HT1080 (cell line): Measurements from ENCODE around the gene SLCO2B1. TPM values are rescaled to one million over a fixed set of nuclear protein-coding genes. Genes with fewer than 3 reads are reported as not detected.

Source experiments
- DNase-seq: peaks from one replicate; pipeline ENCODE4 v3.0.0-alpha.2; 2015; ENCODE audit warnings: low read depth
- total RNA-seq: library from RNA; depleted of rRNA; stranded (reverse); fragments of >200 nt; shearing (Covaris generic); gene quantifications from 2 replicates; pipeline ENCODE4 v1.2.3, GENCODE V29; 2014

Gene SLCO2B1
- total RNA-seq, 1 experiment from 2014 or later, result not detected

DNA sequence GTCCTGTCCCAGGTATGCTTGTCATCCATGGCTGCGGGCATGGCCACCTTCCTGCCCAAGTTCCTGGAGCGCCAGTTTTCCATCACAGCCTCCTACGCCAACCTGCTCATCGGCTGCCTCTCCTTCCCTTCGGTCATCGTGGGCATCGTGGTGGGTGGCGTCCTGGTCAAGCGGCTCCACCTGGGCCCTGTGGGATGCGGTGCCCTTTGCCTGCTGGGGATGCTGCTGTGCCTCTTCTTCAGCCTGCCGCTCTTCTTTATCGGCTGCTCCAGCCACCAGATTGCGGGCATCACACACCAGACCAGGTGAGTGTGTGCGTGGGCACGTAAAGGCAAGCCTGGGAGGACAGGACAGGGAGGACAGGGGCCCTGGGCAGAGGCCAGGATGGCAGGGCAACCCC lies 42.4 kb downstream of the SLCO2B1 start:
- no peak for DNase-seq

DNA sequence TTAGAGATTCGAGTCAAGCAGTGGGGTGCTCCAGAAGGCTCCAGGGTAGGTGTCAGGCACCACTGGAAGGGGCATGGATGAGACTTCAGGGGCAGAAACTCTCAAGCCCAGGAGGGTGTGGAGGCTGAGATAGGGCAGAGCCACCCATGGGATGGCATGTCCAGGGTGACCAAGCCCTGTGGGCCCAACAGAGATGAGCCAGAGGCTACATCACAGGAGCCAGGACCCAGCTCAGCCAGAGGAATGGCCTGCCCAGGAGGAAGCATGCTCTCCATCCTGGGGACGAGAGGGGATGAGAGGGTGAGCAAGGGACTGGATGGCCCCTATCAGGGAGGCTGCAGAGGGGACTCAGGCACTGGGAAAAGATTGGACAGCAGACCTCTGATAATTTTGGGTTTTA lies 42.8 kb downstream of the SLCO2B1 start:
- no peak for DNase-seq

- DNase-seq, result no peak
These were observed 43.2 kb downstream of the SLCO2B1 start for GRCh38 chr11:75194147-75194546.

GRCh38 chr11:75195167-75195962 lies 44.5 kb downstream of the SLCO2B1 start:
- no peak for DNase-seq

DNA sequence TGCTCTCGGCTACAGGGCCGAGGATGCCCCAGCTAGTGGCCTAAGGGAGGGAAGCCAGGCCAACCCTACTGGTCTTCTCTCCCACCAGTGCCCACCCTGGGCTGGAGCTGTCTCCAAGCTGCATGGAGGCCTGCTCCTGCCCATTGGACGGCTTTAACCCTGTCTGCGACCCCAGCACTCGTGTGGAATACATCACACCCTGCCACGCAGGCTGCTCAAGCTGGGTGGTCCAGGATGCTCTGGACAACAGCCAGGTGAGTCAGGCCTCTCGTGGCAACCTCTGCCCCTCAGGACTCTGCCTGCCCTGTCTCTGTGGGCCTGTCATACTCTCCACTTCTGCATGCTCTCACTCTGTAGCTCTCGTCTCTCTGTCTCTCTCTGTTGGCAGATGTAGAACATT lies 45.5 kb downstream of the SLCO2B1 start:
- DNase-seq, result peak; percentile 11

- DNase-seq, result no peak
These were observed 46.8 kb downstream of the SLCO2B1 start for GRCh38 chr11:75197512-75198277.

- no peak for DNase-seq
These were observed 47.5 kb downstream of the SLCO2B1 start for GRCh38 chr11:75198278-75198973.

GRCh38 chr11:75199412-75199955 lies 48.6 kb downstream of the SLCO2B1 start:
- no peak for DNase-seq

DNA sequence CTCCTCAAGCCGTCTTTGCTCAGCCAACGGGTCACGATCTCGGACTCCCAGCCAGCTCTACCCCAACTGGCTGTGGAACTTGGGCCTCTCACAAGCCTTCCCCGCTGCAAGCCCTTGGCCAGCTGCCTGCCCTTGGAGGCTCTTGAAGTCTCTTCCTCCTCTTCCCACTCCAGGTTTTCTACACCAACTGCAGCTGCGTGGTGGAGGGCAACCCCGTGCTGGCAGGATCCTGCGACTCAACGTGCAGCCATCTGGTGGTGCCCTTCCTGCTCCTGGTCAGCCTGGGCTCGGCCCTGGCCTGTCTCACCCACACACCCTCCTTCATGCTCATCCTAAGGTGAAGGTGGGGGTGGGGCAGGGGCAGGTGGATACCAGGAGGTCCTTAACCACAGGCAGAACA lies 49.1 kb downstream of the SLCO2B1 start:
- DNase-seq, result no peak

DNA sequence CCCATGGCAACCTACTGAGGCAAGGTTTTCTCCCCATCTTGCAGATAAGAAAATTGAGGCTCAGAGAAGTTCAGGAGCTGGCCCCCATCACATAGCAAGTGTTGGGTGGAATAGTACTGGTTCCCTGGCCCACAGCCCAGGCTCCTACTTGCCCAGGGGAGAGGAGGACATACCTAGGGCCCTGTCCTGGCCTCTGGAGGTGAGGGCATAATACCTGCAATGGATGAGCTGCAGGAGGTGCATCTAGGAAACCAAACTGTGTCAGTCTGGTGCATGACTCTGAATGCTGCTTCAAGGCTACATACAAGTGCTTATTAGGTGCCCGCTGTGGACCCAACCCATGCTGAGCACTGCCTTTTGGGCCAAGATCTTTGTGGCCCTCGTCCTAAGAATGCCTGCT lies 49.6 kb downstream of the SLCO2B1 start:
- no peak for DNase-seq

- DNase-seq, result no peak
These were observed 50.9 kb downstream of the SLCO2B1 start for GRCh38 chr11:75201771-75202170.

DNA sequence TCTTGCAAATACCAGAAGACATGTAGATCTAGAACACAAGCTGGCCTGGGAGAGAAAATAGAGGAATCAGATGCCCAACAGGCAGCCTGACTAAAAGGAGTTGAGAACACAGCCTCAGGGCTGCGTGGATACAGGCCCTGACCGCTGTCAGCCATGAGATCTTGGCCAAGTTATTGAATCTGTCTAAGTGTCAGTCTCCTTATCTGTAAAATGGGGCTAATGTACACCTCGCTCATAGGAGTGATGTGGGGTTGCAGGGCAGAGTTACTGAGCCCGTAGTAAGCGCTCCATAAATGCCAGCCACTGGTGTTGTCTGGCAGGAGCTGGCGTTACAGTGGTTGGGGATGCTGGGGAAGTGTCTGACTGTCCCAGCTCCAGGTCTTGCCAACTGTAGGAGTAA lies 51.3 kb downstream of the SLCO2B1 start:
- DNase-seq, result no peak

GRCh38 chr11:75203138-75203537 lies 52.2 kb downstream of the SLCO2B1 start:
- no peak for DNase-seq

GRCh38 chr11:75203641-75204011 lies 52.7 kb downstream of the SLCO2B1 start:
- no peak for DNase-seq

DNA sequence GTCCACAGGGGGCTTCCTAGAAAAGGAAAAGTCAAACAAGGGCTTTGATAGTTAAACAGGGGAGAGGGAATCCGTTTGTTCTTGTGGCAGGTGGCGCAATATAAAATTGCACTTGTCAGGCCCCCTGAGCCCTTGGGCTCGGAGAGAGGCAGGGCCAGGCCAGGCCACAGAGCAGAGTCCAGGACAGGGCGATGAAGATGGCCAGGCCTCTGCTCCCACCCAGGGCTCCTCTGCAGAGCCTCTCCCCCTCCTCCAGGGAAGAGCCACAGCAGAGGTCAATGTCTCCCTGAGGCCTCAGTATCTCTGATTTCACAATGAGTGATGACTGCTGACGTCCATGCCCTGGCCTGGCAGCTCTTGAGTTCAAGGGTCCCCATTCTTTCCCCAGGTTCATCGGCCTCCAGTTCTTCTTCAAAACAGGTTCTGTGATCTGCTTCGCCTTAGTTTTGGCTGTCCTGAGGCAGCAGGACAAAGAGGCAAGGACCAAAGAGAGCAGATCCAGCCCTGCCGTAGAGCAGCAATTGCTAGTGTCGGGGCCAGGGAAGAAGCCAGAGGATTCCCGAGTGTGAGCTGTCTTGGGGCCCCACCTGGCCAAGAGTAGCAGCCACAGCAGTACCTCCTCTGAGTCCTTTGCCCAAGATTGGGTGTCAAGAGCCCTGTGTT lies 53.2 kb downstream of the SLCO2B1 start:
- no peak for DNase-seq

DNA sequence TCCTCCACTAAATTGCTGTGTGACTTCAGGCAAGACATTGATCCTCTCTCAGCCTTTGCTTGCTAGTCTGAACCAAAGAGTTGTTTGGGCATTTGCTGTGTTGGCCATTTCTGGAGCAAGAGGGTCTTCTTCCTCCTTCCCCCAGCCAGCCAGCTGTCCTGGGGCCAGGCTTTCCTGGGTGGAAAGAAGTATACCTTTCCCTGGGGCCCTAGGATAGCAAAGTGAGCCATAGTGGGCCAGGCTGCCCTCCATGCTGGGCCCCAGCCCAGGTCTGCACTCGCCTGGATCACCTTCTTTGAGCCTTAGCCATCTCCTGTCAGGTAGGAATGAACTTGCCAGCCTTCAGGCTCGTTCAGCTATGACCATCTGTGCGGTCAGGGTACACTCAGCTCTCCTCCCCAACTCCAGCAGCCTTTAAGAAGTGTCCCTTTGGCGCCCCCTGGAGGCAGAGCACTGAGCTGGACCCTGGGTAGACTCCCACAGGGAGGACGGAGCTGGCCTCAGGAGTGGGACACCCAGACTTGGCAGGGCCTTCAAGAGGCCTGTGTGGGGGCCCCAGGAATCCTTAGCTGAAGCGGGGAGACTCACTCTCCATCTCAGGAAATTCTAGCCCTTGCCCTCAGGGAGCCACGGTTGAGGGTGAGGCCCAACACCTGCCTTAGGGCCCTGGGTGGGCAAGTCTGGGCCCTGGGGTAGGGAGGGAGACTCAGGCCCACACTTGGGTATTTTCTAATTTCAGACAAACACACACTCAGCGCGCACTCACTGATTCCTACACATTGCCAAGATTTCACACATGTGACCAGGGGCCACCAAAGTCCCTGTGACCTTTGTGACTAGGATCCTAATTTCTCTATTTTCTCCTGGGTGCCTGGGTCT lies 54.0 kb downstream of the SLCO2B1 start:
- peak; percentile 75 for DNase-seq

GRCh38 chr11:75205564-75206020 lies 54.7 kb downstream of the SLCO2B1 start:
- DNase-seq, result no peak

- DNase-seq, result no peak
These were observed 57.5 kb downstream of the SLCO2B1 start for GRCh38 chr11:75208446-75208845.

DNA sequence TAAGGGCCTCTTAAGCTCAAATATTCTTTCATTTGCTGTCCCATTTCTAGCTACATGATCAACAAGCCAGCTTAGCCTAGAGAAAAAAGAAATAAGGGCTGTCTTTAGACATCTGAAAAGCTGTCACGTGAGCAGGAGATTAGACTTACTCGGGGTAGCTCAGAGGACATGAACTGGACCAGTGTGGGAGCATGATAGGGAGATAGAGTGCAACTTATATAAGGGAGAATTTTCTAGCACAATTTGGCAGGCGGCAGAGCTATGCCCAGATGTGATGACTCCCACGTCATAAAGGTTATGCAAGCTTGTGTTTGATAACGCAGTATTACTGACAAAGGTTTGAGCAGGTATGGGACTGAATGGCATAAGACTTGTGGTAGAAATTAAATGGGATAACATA lies 61.5 kb downstream of the SLCO2B1 start:
- no peak for DNase-seq

DNA sequence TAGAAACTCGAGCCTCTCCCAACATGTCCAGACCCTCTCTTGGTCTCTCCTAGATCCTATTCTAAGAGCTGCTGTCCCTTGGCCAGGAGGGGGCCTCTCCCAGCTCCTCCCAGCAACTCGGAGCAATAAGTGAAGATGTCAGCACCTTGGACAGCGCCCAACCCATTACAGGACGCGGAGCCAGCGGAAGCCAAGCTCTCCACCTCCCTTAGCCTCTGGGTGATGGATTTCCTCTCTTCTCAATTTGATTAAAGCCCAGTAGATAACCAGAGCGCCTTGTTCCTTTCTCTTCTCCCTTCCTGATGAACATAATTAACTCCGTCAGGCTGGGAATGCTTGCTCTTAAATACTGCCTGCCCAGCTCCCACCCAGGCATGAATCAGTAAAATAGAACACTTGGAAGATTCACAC lies 63.5 kb downstream of the SLCO2B1 start:
- peak; percentile 72 for DNase-seq
